Ovary (tissue), 9 donors: ENCODE results near the gene COL6A2. TPM values are rescaled to one million over a fixed set of nuclear protein-coding genes. Genes with fewer than 3 reads are reported as not detected.

Experiments used
- DNase-seq, 5 donors: peaks; one replicate each; pipeline ENCODE4 v3.0.0-alpha.2; 2019 to 2020
- H3K27ac ChIP-seq, 2 donors: fragments of 200-600 bp; one replicate each; pipeline versions ENCODE4 v1.5.1 to v1.8.0; 2019 to 2022
- H3K27me3 ChIP-seq: fragments of 200-600 bp; one replicate; pipeline ENCODE4 v1.8.0; 2022
- H3K36me3 ChIP-seq: fragments of 200-600 bp; sonication (generic); one replicate; pipeline ENCODE4 v1.5.1; 2019
- H3K4me1 ChIP-seq: one replicate; pipeline ENCODE4 v1.8.1; 2013; ENCODE audit warnings: mild to moderate bottlenecking, moderate library complexity; ENCODE audit not compliant: insufficient read depth
- H3K4me3 ChIP-seq: fragments of 200-600 bp; sonication (generic); one replicate; pipeline ENCODE4 v1.5.1; 2017
- H3K9me3 ChIP-seq, 2 donors: fragments of 200-600 bp in 1 of 2; sonication (generic) in 1 of 2; one replicate each; pipeline versions ENCODE4 v1.5.1 to v1.8.1; 2013 to 2019; ENCODE audit warnings: mild to moderate bottlenecking in 1 of 2, moderate library complexity in 1 of 2
- EP300 ChIP-seq: sonication (generic); formaldehyde crosslinking; IDR thresholded peaks from one replicate; pipeline ENCODE4 v1.6.1; 2017; ENCODE audit warnings: antibody characterized with exemption
- POLR2A ChIP-seq: fragments of 450-650 bp; IDR thresholded peaks from one replicate; pipeline ENCODE4 v1.6.1; 2017; ENCODE audit warnings: antibody characterized with exemption, mild to moderate bottlenecking, moderate library complexity
- WGBS, 3 donors: extraction: QIAGEN DNeasy Blood & Tissue Kit in 1 of 3; methylation state at CpG; one replicate each; pipeline versions ENCODE4 v1.1.5 to v1.1.7; 2013 to 2017; 5-methylcytosine and 5-hydroxymethylcytosine counted together
- intact Hi-C, 4 donors: fragments of 100-400 bp; cut with DNase I; formaldehyde crosslinking; loops; one replicate each; pipeline versions ENCODE4 v1.11.0 to v1.15.1; 2022 to 2023
- polyA plus RNA-seq, 2 donors: library from polyadenylated mRNA; stranded (reverse); fragments of 200-250 nt in 1 of 2; fragments of 350-450 nt in 1 of 2; fragmentation: Illumina TruSeq in 1 of 2; extraction: RNeasy Lipid Tissue Mini Kit (QIAGEN cat#74804) in 1 of 2; gene quantifications; one replicate each; pipeline ENCODE4 v1.2.3, GENCODE V29; 2013 to 2014
- total RNA-seq, 7 donors: library from RNA; depleted of rRNA in 2 of 7; stranded (reverse); fragments of >200 nt in 2 of 7; fragmentation: NEBNext Ultra II Directional in 3 of 7; extraction: Animal tissue kit (Norgen Biotek cat#: 25700) in 3 of 7; gene quantifications; one replicate each; pipeline versions ENCODE4 v1.1.0 to v1.2.4, GENCODE V29; 2016 to 2023
- TF ChIP-seq, protein P1 (sequence below), 3 donors: fragments of 450-650 bp in 2 of 3; fragments of 200-600 bp in 1 of 3; IDR thresholded peaks; one replicate each; pipeline versions ENCODE4 v1.5.1 to v1.8.0; 2016 to 2022; ENCODE audit warnings: antibody characterized with exemption in 3 of 3, mild to moderate bottlenecking in 1 of 3
- donor health status: DM: no; HTN: no; CAD: no; lungs with moderate emphysema.
- donor health status: DM: no; HTN: no; CAD: no.
- donor health status: Bipolar disorder and iron deficiency.
- donor health status: DM: yes; HTN: yes; CAD: no.
- donor health status: DM: no; HTN: no; CAD: no.
- donor health status: DM: yes; HTN: yes; CAD: no.

The COL6A2 gene
- total and polyA plus RNA-seq, 9 donors, result 50.9 to 1,092 (median 818) TPM

GRCh38 chr21:46050668-46051378 is 47.1 kb upstream of the COL6A2 start:
- DNase-seq, result peak in 3 of 5 donors; percentile 42 to 52 (median 48)

DNA sequence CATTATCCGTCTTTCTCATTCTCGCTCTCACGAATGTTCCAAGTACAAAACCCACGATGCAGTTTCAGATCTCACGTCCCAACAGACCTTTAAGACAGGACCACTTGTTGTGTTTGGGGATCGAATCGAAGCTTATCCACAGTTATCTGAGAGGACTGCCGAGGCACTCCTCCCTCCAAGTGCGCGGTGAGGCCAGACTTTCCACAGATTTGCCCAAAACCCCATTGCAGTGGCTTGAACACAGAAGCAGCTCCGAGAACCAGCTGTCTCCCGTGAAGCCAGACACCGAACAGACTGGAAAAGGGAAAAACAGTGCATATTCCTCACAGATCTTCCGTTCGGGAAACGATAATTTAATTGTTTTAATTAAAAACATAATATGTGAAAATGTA is 46.5 kb upstream of the COL6A2 start:
- peak in 2 of 5 donors; percentile 15 to 17 for DNase-seq
- Histone ChIP-seq H3K27ac (peak overlapping the region in 1 of 2 donors; percentile 84), H3K4me3 (no peak overlapping the region), H3K36me3 (no peaks in the 10 kb centered on the region), H3K4me1 (peaks cover 31% of the 10 kb centered on the region), H3K9me3 (no peaks in the 10 kb centered on the region), H3K27me3 (no peaks in the 10 kb centered on the region)
- intact Hi-C loops, result loop anchor here in 1 of 4 donors (10.0 kb wide), 1 partner anchor 77 kb away; no protein-coding TSS in a partner anchor
- TF ChIP-seq, protein P1, sequence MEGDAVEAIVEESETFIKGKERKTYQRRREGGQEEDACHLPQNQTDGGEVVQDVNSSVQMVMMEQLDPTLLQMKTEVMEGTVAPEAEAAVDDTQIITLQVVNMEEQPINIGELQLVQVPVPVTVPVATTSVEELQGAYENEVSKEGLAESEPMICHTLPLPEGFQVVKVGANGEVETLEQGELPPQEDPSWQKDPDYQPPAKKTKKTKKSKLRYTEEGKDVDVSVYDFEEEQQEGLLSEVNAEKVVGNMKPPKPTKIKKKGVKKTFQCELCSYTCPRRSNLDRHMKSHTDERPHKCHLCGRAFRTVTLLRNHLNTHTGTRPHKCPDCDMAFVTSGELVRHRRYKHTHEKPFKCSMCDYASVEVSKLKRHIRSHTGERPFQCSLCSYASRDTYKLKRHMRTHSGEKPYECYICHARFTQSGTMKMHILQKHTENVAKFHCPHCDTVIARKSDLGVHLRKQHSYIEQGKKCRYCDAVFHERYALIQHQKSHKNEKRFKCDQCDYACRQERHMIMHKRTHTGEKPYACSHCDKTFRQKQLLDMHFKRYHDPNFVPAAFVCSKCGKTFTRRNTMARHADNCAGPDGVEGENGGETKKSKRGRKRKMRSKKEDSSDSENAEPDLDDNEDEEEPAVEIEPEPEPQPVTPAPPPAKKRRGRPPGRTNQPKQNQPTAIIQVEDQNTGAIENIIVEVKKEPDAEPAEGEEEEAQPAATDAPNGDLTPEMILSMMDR (IDR thresholded peaks at IDR 0.05), result no peak
- TF ChIP-seq EP300 (no peak), POLR2A (no peak)
- 86 to 91% (median 87%) methylated on average over 16 of the region's 16 CpGs for WGBS, 3 donors

More at GRCh38 chr21:46050668-46051378, 47.1 kb upstream of the COL6A2 start:
- peaks cover 29% of the 10 kb centered on the region for H3K4me1 ChIP-seq
- H3K4me3 ChIP-seq, result no peak overlapping the region
- no peaks in the 10 kb centered on the region for H3K36me3 ChIP-seq
- no peaks in the 10 kb centered on the region for H3K27me3 ChIP-seq
- H3K9me3 ChIP-seq, result no peaks in the 10 kb centered on the region
- H3K27ac ChIP-seq, result peak overlapping the region; percentile 84 to 96
- TF ChIP-seq POLR2A (no peak), EP300 (no peak)
- TF ChIP-seq, protein P1 (IDR thresholded peaks at IDR 0.05), result no peak
- WGBS, 3 donors, result 91 to 94% (median 92%) methylated on average over 20 to 22 of the region's 22 CpGs
- intact Hi-C loops, result loop anchor here in 1 of 4 donors (10.0 kb wide), 1 partner anchor 76 kb away; no protein-coding TSS in a partner anchor

- no peaks in the 10 kb centered on the region for H3K27me3 ChIP-seq
- no peak overlapping the region for H3K4me3 ChIP-seq
- 91 to 93% (median 92%) methylated on average over 33 of the region's 33 CpGs for WGBS, 3 donors
- TF ChIP-seq EP300, result no peak
- TF ChIP-seq, protein P1 (IDR thresholded peaks at IDR 0.05), result no peak
- no peak for TF ChIP-seq POLR2A
- intact Hi-C loops, result loop anchor here in 1 of 4 donors (10.0 kb wide), 1 partner anchor 77 kb away; no protein-coding TSS in a partner anchor
- no peaks in the 10 kb centered on the region for H3K9me3 ChIP-seq
- DNase-seq, result peak in 3 of 5 donors; percentile 20 to 39 (median 34)
- peaks cover 35% of the 10 kb centered on the region for H3K4me1 ChIP-seq
- no peak overlapping the region for H3K27ac ChIP-seq
- no peaks in the 10 kb centered on the region for H3K36me3 ChIP-seq
Observed at GRCh38 chr21:46051821-46052675, 45.9 kb upstream of the COL6A2 start.
